ENCODE results near the gene PSAP. TPM values are rescaled to one million over a fixed set of nuclear protein-coding genes. Genes with fewer than 3 reads are reported as not detected.

PSAP gene
- polyA plus RNA-seq, 3 donors, result 323 to 822 (median 464) TPM

- WGBS, 3 donors, result 75 to 87% (median 85%) methylated on average over 9 of the region's 9 CpGs
- no peak overlapping the region for H3K27ac ChIP-seq (ENCODE audit: low read depth, low read length)
These were observed 70.3 kb downstream of the PSAP start for GRCh38 chr10:71780719-71781118.

- WGBS, 3 donors, result 88 to 89% (median 89%) methylated on average over 7 of the region's 7 CpGs
These were observed 70.9 kb downstream of the PSAP start for GRCh38 chr10:71780156-71780555.

GRCh38 chr10:71779641-71780040 is 71.4 kb downstream of the PSAP start:
- H3K27ac ChIP-seq (ENCODE audit: low read depth, low read length), result no peak overlapping the region
- 77 to 95% (median 90%) methylated on average over 6 of the region's 6 CpGs for WGBS, 3 donors

More at GRCh38 chr10:71780156-71780555, 70.9 kb downstream of the PSAP start:
- no peak overlapping the region for H3K27ac ChIP-seq (ENCODE audit: low read depth, low read length)

GRCh38 chr10:71778071-71778825 is 72.8 kb downstream of the PSAP start:
- 76 to 97% (median 90%) methylated on average over 11 of the region's 11 CpGs for WGBS, 3 donors
- no peak overlapping the region for H3K27ac ChIP-seq (ENCODE audit: low read depth, low read length)

GRCh38 chr10:71777213-71777985 is 73.7 kb downstream of the PSAP start:
- 94 to 98% (median 95%) methylated on average over 17 of the region's 17 CpGs for WGBS, 3 donors
- no peak overlapping the region for H3K27ac ChIP-seq (ENCODE audit: low read depth, low read length)

GRCh38 chr10:71776481-71776925 is 74.5 kb downstream of the PSAP start:
- WGBS, 3 donors, result 48 to 80% (median 62%) methylated on average over 2 of the region's 2 CpGs
- no peak overlapping the region for H3K27ac ChIP-seq (ENCODE audit: low read depth, low read length)

- 41 to 84% (median 49%) methylated on average over 3 of the region's 3 CpGs for WGBS, 3 donors
- peak overlapping the region; percentile 6 for H3K27ac ChIP-seq (ENCODE audit: low read depth, low read length)
These were observed 75.9 kb downstream of the PSAP start for GRCh38 chr10:71774916-71775702.

- peak within 1 kb of the TSS; percentile 74 for H3K27ac ChIP-seq (ENCODE audit: low read depth, low read length)
- WGBS, 3 donors, result 1 to 3% (median 1%) methylated on average over 52 to 54 of the region's 55 CpGs
These were observed 77.7 kb downstream of the PSAP start, which contains the start of gene VSIR for GRCh38 chr10:71773221-71773971. Gene VSIR, minus strand, starts transcription at chr10:71773520. Its CDS starts 81 bp downstream, at chr10:71773439.

- WGBS, 3 donors, result 10 to 66% (median 12%) methylated on average over 4 of the region's 4 CpGs
- peak overlapping the region; percentile 74 for H3K27ac ChIP-seq (ENCODE audit: low read depth, low read length)
These were observed 78.2 kb downstream of the PSAP start for GRCh38 chr10:71772832-71773220.

GRCh38 chr10:71771821-71772617 is 79.0 kb downstream of the PSAP start:
- 4 to 34% (median 11%) methylated on average over 2 of the region's 2 CpGs for WGBS, 3 donors

GRCh38 chr10:71771204-71771603 is 79.8 kb downstream of the PSAP start:
- 29 to 37% (median 34%) methylated on average over 2 of the region's 2 CpGs for WGBS, 3 donors
- peak overlapping the region; percentile 63 for H3K27ac ChIP-seq (ENCODE audit: low read depth, low read length)

More at GRCh38 chr10:71771821-71772617, 79.0 kb downstream of the PSAP start:
- H3K27ac ChIP-seq (ENCODE audit: low read depth, low read length), result peak overlapping the region; percentile 74

- 31 to 80% (median 45%) methylated on average over 3 of the region's 3 CpGs for WGBS, 3 donors
- H3K27ac ChIP-seq (ENCODE audit: low read depth, low read length), result peak overlapping the region; percentile 63
These were observed 80.3 kb downstream of the PSAP start for GRCh38 chr10:71770789-71771188.

- H3K27ac ChIP-seq (ENCODE audit: low read depth, low read length), result peak overlapping the region; percentile 63
- WGBS, 3 donors, result 61 to 90% (median 63%) methylated on average over 3 of the region's 3 CpGs
These were observed 80.8 kb downstream of the PSAP start for GRCh38 chr10:71770255-71770654.

- 21 to 67% (median 24%) methylated on average over 5 of the region's 5 CpGs for WGBS, 3 donors
- H3K27ac ChIP-seq (ENCODE audit: low read depth, low read length), result no peak overlapping the region
These were observed 81.7 kb downstream of the PSAP start for GRCh38 chr10:71769279-71769823.

GRCh38 chr10:71767420-71768035 is 83.5 kb downstream of the PSAP start:
- 37 to 69% (median 37%) methylated on average over 10 of the region's 10 CpGs for WGBS, 3 donors
- peak overlapping the region; percentile 30 for H3K27ac ChIP-seq (ENCODE audit: low read depth, low read length)

- 41 to 49% (median 41%) methylated on average over 10 of the region's 10 CpGs for WGBS, 3 donors
- peak overlapping the region; percentile 30 for H3K27ac ChIP-seq (ENCODE audit: low read depth, low read length)
These were observed 84.2 kb downstream of the PSAP start for GRCh38 chr10:71766717-71767419.

Measured in adipose tissue (tissue), 3 donors.